ENCODE results near the gene MRM3.

- TF ChIP-seq POLR2AphosphoS5 (IDR thresholded peaks at IDR 0.05; ENCODE audit: insufficient read depth in 1 of 2, low read depth in 1 of 2): no peak
- TF ChIP-seq CTCF (IDR thresholded peaks at IDR 0.05): no peak
- TF ChIP-seq POLR2A (IDR thresholded peaks at IDR 0.05): no peak
Measured at GRCh38 chr17:804541-805435, 22.6 kb downstream of the MRM3 start.
